Vagina (tissue), 2 donors: ENCODE data around the gene NDUFV1. TPM values are rescaled to one million over a fixed set of nuclear protein-coding genes. Genes with fewer than 3 reads are reported as not detected.
"Not testable (repeated sequence)": the region's sequence is repeated elsewhere in the genome, so short reads cannot be mapped to it uniquely, and the experiment has no call there.

ENCODE experiments used
- DNase-seq, 2 donors: peaks; one replicate each; pipeline ENCODE4 v3.0.0-alpha.2; 2017; ENCODE audit errors: extremely low spot score in 2 of 2
- H3K27ac ChIP-seq: fragments of 200-600 bp; sonication (generic); one replicate; pipeline ENCODE4 v1.5.1; 2019
- H3K27me3 ChIP-seq: fragments of 200-600 bp; sonication (generic); one replicate; pipeline ENCODE4 v1.5.1; 2019
- H3K36me3 ChIP-seq, 2 donors: fragments of 200-600 bp; sonication (generic); one replicate each; pipeline ENCODE4 v1.5.1; 2017 to 2019
- H3K4me1 ChIP-seq: fragments of 200-600 bp; sonication (generic); one replicate; pipeline ENCODE4 v1.5.1; 2019
- H3K4me3 ChIP-seq, 2 donors: fragments of 200-600 bp; sonication (generic); 1 replicate in 1 of 2; 2 replicates in 1 of 2; pipeline ENCODE4 v1.5.1; 2016 to 2019
- H3K9me3 ChIP-seq: fragments of 200-600 bp; sonication (generic); one replicate; pipeline ENCODE4 v1.5.1; 2019
- CTCF ChIP-seq, 3 experiments: fragments of 450-650 bp in 2 of 3; fragments of 200-600 bp in 1 of 3; sonication (generic) in 1 of 3; IDR thresholded peaks; one replicate each; pipeline ENCODE4 v1.5.1; 2017 to 2019; ENCODE audit warnings: antibody characterized with exemption in 3 of 3, mild to moderate bottlenecking in 2 of 3, moderate library complexity in 2 of 3
- POLR2A ChIP-seq, 2 donors: fragments of 450-650 bp; IDR thresholded peaks; one replicate each; pipeline ENCODE4 v1.6.1; 2017; ENCODE audit warnings: antibody characterized with exemption in 2 of 2, mild to moderate bottlenecking in 2 of 2, moderate library complexity in 2 of 2
- POLR2AphosphoS5 ChIP-seq, 2 donors: sonication (generic); formaldehyde crosslinking; IDR thresholded peaks; one replicate each; pipeline ENCODE4 v1.9.0; 2017; ENCODE audit warnings: antibody characterized with exemption in 2 of 2, mild to moderate bottlenecking in 2 of 2, low read depth in 1 of 2; ENCODE audit not compliant: insufficient read depth in 1 of 2
- intact Hi-C: fragments of 100-400 bp; cut with DNase I; formaldehyde crosslinking; loops from one replicate; pipeline ENCODE4 v1.15.1; 2023
- total RNA-seq: library from RNA; depleted of rRNA; stranded (reverse); fragments of >200 nt; gene quantifications from one replicate; pipeline ENCODE4 v1.2.3, GENCODE V29; 2016

Gene NDUFV1
- total RNA-seq, 1 donor from 2014 or later: 254 TPM

DNA sequence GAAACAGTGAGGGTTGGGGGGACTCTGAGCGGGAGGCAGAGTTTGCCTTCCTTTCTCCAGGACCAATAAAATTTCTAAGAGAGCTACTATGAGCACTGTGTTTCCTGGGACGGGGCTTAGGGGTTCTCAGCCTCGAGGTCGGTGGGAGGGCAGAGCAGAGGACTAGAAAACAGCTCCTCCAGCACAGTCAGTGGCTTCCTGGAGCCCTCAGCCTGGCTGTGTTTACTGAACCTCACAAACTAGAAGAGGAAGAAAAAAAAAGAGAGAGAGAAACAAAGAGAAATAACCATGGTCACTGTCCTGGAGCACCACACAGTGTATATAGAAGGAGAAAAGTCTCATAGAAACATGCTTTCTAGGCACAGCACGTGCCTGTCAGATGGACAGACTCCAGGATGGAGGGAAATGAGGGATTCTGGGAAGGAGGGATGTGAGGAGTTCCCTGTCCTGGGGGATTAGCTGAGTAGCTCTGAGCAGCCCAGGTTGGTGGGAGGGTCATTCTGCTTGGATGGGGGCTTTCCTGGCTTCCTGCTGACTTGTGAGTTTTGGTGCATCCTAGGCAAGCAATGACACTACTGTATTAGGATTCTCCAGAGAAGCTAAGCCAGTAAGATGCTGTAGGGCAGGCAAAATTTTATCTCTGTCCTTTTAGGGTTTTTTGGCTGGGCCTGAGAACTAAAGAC, 20.0 kb upstream of the NDUFV1 start:
- Histone ChIP-seq H3K4me3 (no peak overlapping the region), H3K9me3 (no peaks in the 10 kb centered on the region), H3K36me3 (peaks cover 0 to 29% of the 10 kb centered on the region in 2 donors), H3K4me1 (peaks cover 37% of the 10 kb centered on the region), H3K27ac (no peak overlapping the region), H3K27me3 (no peaks in the 10 kb centered on the region)
- TF ChIP-seq POLR2AphosphoS5 (IDR thresholded peaks at IDR 0.05; ENCODE audit: insufficient read depth in 1 of 2, low read depth in 1 of 2) (no peak), POLR2A (IDR thresholded peaks at IDR 0.05) (no peak), CTCF (IDR thresholded peaks at IDR 0.05) (no peak)
- DNase-seq: no peak
- intact Hi-C loops: loop anchor here (5.0 kb wide), 1 partner anchor 79 kb away; the partner anchor contains the start of genes CDK2AP2 and PITPNM1

DNA sequence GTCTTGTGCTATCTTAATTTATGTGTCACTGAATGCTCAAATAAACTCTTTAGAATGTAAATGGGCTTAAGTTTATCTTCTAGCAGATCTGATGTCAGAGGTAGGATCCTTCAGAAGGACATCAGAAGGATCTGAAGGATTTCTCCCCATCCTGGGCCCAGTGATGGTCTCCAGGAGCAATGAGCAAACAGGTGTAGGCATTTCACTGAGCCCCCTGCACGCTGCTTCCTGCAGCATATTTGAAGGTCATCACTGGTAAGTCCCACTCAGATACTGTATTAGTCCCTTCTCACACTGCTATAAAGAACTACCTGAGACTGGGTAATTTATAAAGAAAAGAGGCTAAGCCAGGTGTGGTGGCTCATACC, 18.6 kb upstream of the NDUFV1 start:
- no peak overlapping the region for H3K27ac ChIP-seq
- TF ChIP-seq CTCF (IDR thresholded peaks at IDR 0.05) (no peak), POLR2AphosphoS5 (IDR thresholded peaks at IDR 0.05; ENCODE audit: insufficient read depth in 1 of 2, low read depth in 1 of 2) (no peak)

DNA sequence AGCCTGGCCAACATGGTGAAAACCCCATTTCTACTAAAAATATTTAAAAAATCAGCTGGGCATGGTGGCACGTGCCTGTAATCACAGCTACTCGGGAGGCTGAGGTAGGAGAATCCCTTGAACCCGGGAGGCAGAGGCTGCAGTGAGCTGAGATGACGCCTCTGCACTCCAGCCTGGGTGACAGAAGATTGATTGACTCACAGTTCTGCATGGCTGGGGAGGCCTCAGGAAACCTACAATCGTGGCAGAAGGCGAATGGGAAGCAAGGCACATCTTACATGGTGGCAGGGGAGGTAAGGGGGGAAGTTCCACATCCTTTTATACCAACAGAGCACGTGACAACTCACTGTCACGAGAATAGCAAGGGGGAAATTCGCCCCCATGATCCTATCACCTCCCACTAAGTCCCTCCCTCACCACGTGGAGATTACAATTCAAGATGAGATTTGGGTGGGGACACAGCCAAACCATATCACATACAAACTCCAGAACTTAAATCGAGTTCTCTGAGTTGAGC, 17.8 kb upstream of the NDUFV1 start:
- not testable (repeated sequence) for H3K9me3 ChIP-seq, H3K27me3 ChIP-seq, H3K4me3 ChIP-seq, DNase-seq, H3K27ac ChIP-seq
- H3K4me1 ChIP-seq: peaks cover 26% of the 10 kb centered on the region
- intact Hi-C loops: loop anchor here (5.0 kb wide), 1 partner anchor 82 kb away; the partner anchor contains the start of genes CDK2AP2 and PITPNM1
- peaks cover 0 to 29% of the 10 kb centered on the region in 2 donors for H3K36me3 ChIP-seq

More for the DNA sequence above, 18.6 kb upstream of the NDUFV1 start:
- Histone ChIP-seq H3K27me3 (no peaks in the 10 kb centered on the region), H3K4me1 (peaks cover 27% of the 10 kb centered on the region), H3K4me3 (no peak overlapping the region), H3K9me3 (no peaks in the 10 kb centered on the region), H3K36me3 (peaks cover 0 to 29% of the 10 kb centered on the region in 2 donors)
- no peak for DNase-seq
- intact Hi-C loops: loop anchor here (5.0 kb wide), 1 partner anchor 81 kb away; the partner anchor contains the start of genes CDK2AP2 and PITPNM1

- Histone ChIP-seq H3K4me3 (no peak overlapping the region), H3K4me1 (no peaks in the 10 kb centered on the region), H3K9me3 (no peaks in the 10 kb centered on the region), H3K27ac (no peak overlapping the region), H3K36me3 (peaks cover 0 to 5% of the 10 kb centered on the region in 2 donors), H3K27me3 (no peaks in the 10 kb centered on the region)
- DNase-seq: no peak
- no peak for TF ChIP-seq POLR2A (IDR thresholded peaks at IDR 0.05)
- no peak for TF ChIP-seq CTCF (IDR thresholded peaks at IDR 0.05)
- no peak for TF ChIP-seq POLR2AphosphoS5 (IDR thresholded peaks at IDR 0.05; ENCODE audit: insufficient read depth in 1 of 2, low read depth in 1 of 2)
- intact Hi-C loops: no loop called here
Observed at GRCh38 chr11:67592880-67593564, 13.7 kb upstream of the NDUFV1 start.

DNA sequence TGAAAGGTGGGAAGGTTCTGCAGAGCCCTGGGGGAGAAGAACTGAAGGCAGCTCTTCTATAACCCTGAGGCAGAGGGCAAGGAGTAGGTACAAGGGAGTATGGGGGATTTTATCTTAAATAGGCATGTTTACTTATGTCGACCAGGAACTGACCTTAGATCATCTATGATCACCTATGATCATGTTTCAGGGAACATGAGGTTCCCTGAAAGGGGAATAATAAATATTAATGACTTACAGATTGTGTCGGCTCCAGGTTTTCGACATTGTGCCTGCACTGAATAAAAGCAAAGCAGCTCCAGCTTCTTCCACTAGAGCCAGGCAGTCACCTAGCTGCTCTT, 13.2 kb upstream of the NDUFV1 start:
- no peaks in the 10 kb centered on the region for H3K4me1 ChIP-seq
- no peak for TF ChIP-seq POLR2AphosphoS5 (IDR thresholded peaks at IDR 0.05; ENCODE audit: insufficient read depth in 1 of 2, low read depth in 1 of 2)
- TF ChIP-seq CTCF (IDR thresholded peaks at IDR 0.05): no peak
- no peak for TF ChIP-seq POLR2A (IDR thresholded peaks at IDR 0.05)
- H3K4me3 ChIP-seq: no peak overlapping the region
- no peak overlapping the region for H3K27ac ChIP-seq
- DNase-seq: no peak
- peaks cover 0 to under 1% of the 10 kb centered on the region in 2 donors for H3K36me3 ChIP-seq
- H3K9me3 ChIP-seq: no peaks in the 10 kb centered on the region
- intact Hi-C loops: no loop called here
- H3K27me3 ChIP-seq: no peaks in the 10 kb centered on the region
